Measurements from ENCODE around the gene DPEP2NB. TPM values are rescaled to one million over a fixed set of nuclear protein-coding genes. Genes with fewer than 3 reads are reported as not detected.

Gene DPEP2NB
- total and polyA plus RNA-seq, 10 of the 15 experiments (the other 5 are each of a cell fraction or from before 2014, with no cell fraction given), result not detected

DNA sequence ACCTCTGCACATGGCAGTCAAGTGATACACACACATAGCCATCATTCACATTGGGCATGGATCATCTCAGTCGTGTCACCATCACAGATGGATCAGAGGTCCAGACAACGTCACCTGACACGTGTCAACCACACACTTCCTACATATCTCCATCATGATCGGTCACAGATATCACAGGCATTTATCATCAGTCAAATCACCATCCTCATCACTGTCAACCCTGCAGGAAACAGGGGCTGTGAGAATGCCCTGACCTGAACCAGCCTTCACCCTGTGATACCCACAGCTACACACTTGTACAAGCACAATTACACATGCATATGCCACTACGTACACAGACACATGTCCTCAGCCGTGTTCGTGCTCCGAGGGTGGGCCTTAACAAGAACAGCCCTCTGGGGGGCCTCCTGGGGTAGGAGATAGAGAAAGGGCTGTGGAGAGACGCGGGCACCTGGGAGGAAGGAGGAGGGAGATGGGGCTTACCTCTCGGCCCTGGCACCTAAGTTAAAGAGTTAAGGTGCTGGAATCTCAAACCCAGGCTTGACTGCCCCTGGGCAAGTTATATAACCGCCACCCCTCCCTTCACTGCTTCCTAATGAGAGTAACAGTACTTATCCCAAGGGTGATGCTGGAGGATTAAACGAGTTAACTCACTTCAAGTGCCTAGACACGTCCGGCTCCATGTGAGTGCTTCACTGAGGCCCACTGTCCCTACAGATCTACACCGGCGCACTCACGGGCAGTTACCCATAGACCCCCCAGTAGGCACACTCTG is 48.3 kb downstream of the DPEP2NB start (continued):
- no peak for TF ChIP-seq CBX3 (IDR thresholded peaks at IDR 0.05; ENCODE audit: borderline replicate concordance, low read depth)
- TF ChIP-seq CREB1 (IDR thresholded peaks at IDR 0.05; ENCODE audit: low read depth), result peak; percentile 47; the same call in 1 of the 2 replicates
- peak in 2 of 3 experiments; percentile 7 to 22; a peak in 2 of 6 replicates for TF ChIP-seq CTCF (IDR thresholded peaks at IDR 0.05 in 2 of 3, conservative IDR thresholded peaks at IDR 0.05 in 1 of 3; ENCODE audit: control insufficient read depth in 2 of 3, extremely low read depth in 1 of 3, insufficient read depth in 1 of 3, low read depth in 3 of 3, low read length in 3 of 3)
- no peak for TF ChIP-seq EGR1 (IDR thresholded peaks at IDR 0.05; ENCODE audit: borderline replicate concordance in 1 of 2, low read depth in 2 of 2, low read length in 2 of 2)
- TF ChIP-seq PBX3 (IDR thresholded peaks at IDR 0.05; ENCODE audit: insufficient replicate concordance, low read depth, low read length), result no peak
- TF ChIP-seq ESRRA (IDR thresholded peaks at IDR 0.05; ENCODE audit: low read length), result no peak
- TF ChIP-seq, protein P1, sequence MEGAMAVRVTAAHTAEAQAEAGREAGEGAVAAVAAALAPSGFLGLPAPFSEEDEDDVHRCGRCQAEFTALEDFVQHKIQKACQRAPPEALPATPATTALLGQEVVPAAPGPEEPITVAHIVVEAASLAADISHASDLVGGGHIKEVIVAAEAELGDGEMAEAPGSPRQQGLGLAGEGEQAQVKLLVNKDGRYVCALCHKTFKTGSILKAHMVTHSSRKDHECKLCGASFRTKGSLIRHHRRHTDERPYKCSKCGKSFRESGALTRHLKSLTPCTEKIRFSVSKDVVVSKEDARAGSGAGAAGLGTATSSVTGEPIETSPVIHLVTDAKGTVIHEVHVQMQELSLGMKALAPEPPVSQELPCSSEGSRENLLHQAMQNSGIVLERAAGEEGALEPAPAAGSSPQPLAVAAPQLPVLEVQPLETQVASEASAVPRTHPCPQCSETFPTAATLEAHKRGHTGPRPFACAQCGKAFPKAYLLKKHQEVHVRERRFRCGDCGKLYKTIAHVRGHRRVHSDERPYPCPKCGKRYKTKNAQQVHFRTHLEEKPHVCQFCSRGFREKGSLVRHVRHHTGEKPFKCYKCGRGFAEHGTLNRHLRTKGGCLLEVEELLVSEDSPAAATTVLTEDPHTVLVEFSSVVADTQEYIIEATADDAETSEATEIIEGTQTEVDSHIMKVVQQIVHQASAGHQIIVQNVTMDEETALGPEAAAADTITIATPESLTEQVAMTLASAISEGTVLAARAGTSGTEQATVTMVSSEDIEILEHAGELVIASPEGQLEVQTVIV (IDR thresholded peaks at IDR 0.05; ENCODE audit: borderline replicate concordance, partially characterized antibody), result no peak
- no peak for TF ChIP-seq GATAD2B (conservative IDR thresholded peaks at IDR 0.05; ENCODE audit: low read depth)
- no peak for TF ChIP-seq KAT2A (conservative IDR thresholded peaks at IDR 0.05; ENCODE audit: control insufficient read depth, low read depth, low read length)
- TF ChIP-seq SPI1 (IDR thresholded peaks at IDR 0.05; ENCODE audit: borderline replicate concordance, insufficient read depth, low read depth, low read length), result no peak; the same call in 1 of the 2 replicates
- no peak for TF ChIP-seq STAT1 (conservative IDR thresholded peaks at IDR 0.05)
- TF ChIP-seq SUZ12 (IDR thresholded peaks at IDR 0.05; ENCODE audit: unreplicated experiment), result no peak
- TF ChIP-seq ZNF274 (IDR thresholded peaks at IDR 0.05; ENCODE audit: insufficient read depth, insufficient read length), result no peak
- TF ChIP-seq, protein P2, sequence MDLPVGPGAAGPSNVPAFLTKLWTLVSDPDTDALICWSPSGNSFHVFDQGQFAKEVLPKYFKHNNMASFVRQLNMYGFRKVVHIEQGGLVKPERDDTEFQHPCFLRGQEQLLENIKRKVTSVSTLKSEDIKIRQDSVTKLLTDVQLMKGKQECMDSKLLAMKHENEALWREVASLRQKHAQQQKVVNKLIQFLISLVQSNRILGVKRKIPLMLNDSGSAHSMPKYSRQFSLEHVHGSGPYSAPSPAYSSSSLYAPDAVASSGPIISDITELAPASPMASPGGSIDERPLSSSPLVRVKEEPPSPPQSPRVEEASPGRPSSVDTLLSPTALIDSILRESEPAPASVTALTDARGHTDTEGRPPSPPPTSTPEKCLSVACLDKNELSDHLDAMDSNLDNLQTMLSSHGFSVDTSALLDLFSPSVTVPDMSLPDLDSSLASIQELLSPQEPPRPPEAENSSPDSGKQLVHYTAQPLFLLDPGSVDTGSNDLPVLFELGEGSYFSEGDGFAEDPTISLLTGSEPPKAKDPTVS (IDR thresholded peaks at IDR 0.05; ENCODE audit: low read depth, low read length), result no peak
- no peak for TF ChIP-seq ZNF622 (IDR thresholded peaks at IDR 0.05)
- TF ChIP-seq SMAD5 (IDR thresholded peaks at IDR 0.05; ENCODE audit: low read depth), result no peak
- no peak for TF ChIP-seq ZSCAN29 (IDR thresholded peaks at IDR 0.05)
- no peak for TF ChIP-seq HCFC1 (IDR thresholded peaks at IDR 0.05; ENCODE audit: low read length)
- 0 out of 2 replicates have a peak, but pooled peaks have one; percentile 13 for TF ChIP-seq SMC3 (IDR thresholded peaks at IDR 0.05; ENCODE audit: borderline replicate concordance, low read length)
- no peak for TF ChIP-seq JUND (IDR thresholded peaks at IDR 0.05; ENCODE audit: low read depth, low read length)
- no peak for TF ChIP-seq TAF1 (IDR thresholded peaks at IDR 0.05; ENCODE audit: borderline replicate concordance, low read depth, low read length)
- no peak for TF ChIP-seq NFYA (IDR thresholded peaks at IDR 0.05; ENCODE audit: borderline replicate concordance, low read depth, low read length)

All from GM12878 (cell line).